Vagina (tissue), 2 donors: Measurements from ENCODE around the gene KCTD16. TPM values are rescaled to one million over a fixed set of nuclear protein-coding genes. Genes with fewer than 3 reads are reported as not detected.

Source experiments
- DNase-seq, 2 donors: peaks; one replicate each; pipeline ENCODE4 v3.0.0-alpha.2; 2017; ENCODE audit errors: extremely low spot score in 2 of 2
- H3K27ac ChIP-seq: fragments of 200-600 bp; sonication (generic); one replicate; pipeline ENCODE4 v1.5.1; 2019
- H3K27me3 ChIP-seq: fragments of 200-600 bp; sonication (generic); one replicate; pipeline ENCODE4 v1.5.1; 2019
- H3K36me3 ChIP-seq, 2 donors: fragments of 200-600 bp; sonication (generic); one replicate each; pipeline ENCODE4 v1.5.1; 2017 to 2019
- H3K4me1 ChIP-seq: fragments of 200-600 bp; sonication (generic); one replicate; pipeline ENCODE4 v1.5.1; 2019
- H3K4me3 ChIP-seq, 2 donors: fragments of 200-600 bp; sonication (generic); 1 replicate in 1 of 2; 2 replicates in 1 of 2; pipeline ENCODE4 v1.5.1; 2016 to 2019
- H3K9me3 ChIP-seq: fragments of 200-600 bp; sonication (generic); one replicate; pipeline ENCODE4 v1.5.1; 2019
- CTCF ChIP-seq, 3 experiments: fragments of 450-650 bp in 2 of 3; fragments of 200-600 bp in 1 of 3; sonication (generic) in 1 of 3; IDR thresholded peaks; one replicate each; pipeline ENCODE4 v1.5.1; 2017 to 2019; ENCODE audit warnings: antibody characterized with exemption in 3 of 3, mild to moderate bottlenecking in 2 of 3, moderate library complexity in 2 of 3
- POLR2A ChIP-seq, 2 donors: fragments of 450-650 bp; IDR thresholded peaks; one replicate each; pipeline ENCODE4 v1.6.1; 2017; ENCODE audit warnings: antibody characterized with exemption in 2 of 2, mild to moderate bottlenecking in 2 of 2, moderate library complexity in 2 of 2
- POLR2AphosphoS5 ChIP-seq, 2 donors: sonication (generic); formaldehyde crosslinking; IDR thresholded peaks; one replicate each; pipeline ENCODE4 v1.9.0; 2017; ENCODE audit warnings: antibody characterized with exemption in 2 of 2, mild to moderate bottlenecking in 2 of 2, low read depth in 1 of 2; ENCODE audit not compliant: insufficient read depth in 1 of 2
- intact Hi-C: fragments of 100-400 bp; cut with DNase I; formaldehyde crosslinking; loops from one replicate; pipeline ENCODE4 v1.15.1; 2023
- total RNA-seq: library from RNA; depleted of rRNA; stranded (reverse); fragments of >200 nt; gene quantifications from one replicate; pipeline ENCODE4 v1.2.3, GENCODE V29; 2016

KCTD16 gene
- total RNA-seq, 1 donor from 2014 or later, result 0.25 TPM

- Histone ChIP-seq H3K27me3 (no peaks in the 10 kb centered on the region), H3K36me3 (no peaks in the 10 kb centered on the region), H3K4me3 (no peak overlapping the region), H3K4me1 (no peaks in the 10 kb centered on the region), H3K27ac (no peak overlapping the region), H3K9me3 (no peaks in the 10 kb centered on the region)
- intact Hi-C loops, result no loop called here
- TF ChIP-seq POLR2AphosphoS5 (IDR thresholded peaks at IDR 0.05; ENCODE audit: insufficient read depth in 1 of 2, low read depth in 1 of 2) (no peak), CTCF (IDR thresholded peaks at IDR 0.05) (no peak), POLR2A (IDR thresholded peaks at IDR 0.05) (no peak)
- DNase-seq, result no peak
Observed at GRCh38 chr5:144273232-144274027, 102.8 kb downstream of the KCTD16 start.

GRCh38 chr5:144275329-144275728 is 104.7 kb downstream of the KCTD16 start:
- Histone ChIP-seq H3K36me3 (no peaks in the 10 kb centered on the region), H3K27me3 (no peaks in the 10 kb centered on the region), H3K9me3 (no peaks in the 10 kb centered on the region), H3K27ac (no peak overlapping the region), H3K4me3 (no peak overlapping the region), H3K4me1 (no peaks in the 10 kb centered on the region)
- intact Hi-C loops, result no loop called here
- DNase-seq, result no peak
- TF ChIP-seq CTCF (IDR thresholded peaks at IDR 0.05), result no peak
- TF ChIP-seq POLR2A (IDR thresholded peaks at IDR 0.05), result no peak
- TF ChIP-seq POLR2AphosphoS5 (IDR thresholded peaks at IDR 0.05; ENCODE audit: insufficient read depth in 1 of 2, low read depth in 1 of 2), result no peak

DNA sequence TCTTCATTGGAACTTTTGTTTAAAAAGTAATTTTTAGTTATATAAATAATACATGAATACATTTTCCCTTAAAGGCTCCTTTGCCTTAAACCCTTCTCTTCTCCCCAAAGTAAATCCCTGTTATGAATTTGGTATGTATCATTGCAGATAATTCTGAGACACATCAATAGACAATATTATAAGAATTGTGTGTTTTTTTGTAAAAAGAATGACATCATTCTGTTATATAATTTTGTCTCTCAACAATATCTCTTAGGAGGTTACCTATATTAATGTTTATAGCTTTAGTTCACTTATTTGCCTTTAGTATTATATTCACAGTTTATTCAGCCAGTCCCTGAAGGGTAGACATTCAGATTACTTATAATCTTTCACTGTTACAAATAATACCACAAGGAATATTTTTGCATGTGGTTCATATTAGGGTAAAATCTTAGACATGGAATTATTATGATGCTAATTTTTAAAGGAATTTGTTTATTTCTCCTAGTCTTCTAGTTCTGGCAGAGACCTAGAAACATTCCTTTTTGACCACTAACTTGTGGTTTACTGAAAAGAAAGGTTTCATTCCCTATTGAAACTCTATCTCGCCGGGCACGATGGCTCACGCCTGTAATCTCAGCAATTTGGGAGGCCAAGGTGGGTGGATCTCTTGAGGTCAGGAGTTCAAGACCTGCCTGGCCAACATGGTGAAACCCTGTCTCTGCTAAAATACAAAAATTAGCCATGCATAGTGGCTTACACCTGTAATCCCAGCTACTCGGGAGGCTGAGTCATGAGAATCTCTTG is 105.6 kb downstream of the KCTD16 start:
- H3K4me1 ChIP-seq, result no peaks in the 10 kb centered on the region
- no peak overlapping the region for H3K27ac ChIP-seq
- intact Hi-C loops, result no loop called here
- no peak for TF ChIP-seq POLR2A (IDR thresholded peaks at IDR 0.05)
- TF ChIP-seq CTCF (IDR thresholded peaks at IDR 0.05), result no peak
- no peak for TF ChIP-seq POLR2AphosphoS5 (IDR thresholded peaks at IDR 0.05; ENCODE audit: insufficient read depth in 1 of 2, low read depth in 1 of 2)
- H3K9me3 ChIP-seq, result no peaks in the 10 kb centered on the region
- H3K4me3 ChIP-seq, result no peak overlapping the region
- DNase-seq, result no peak
- no peaks in the 10 kb centered on the region for H3K36me3 ChIP-seq
- no peaks in the 10 kb centered on the region for H3K27me3 ChIP-seq

GRCh38 chr5:144281784-144282183 is 111.1 kb downstream of the KCTD16 start:
- H3K9me3 ChIP-seq, result no peaks in the 10 kb centered on the region
- H3K27me3 ChIP-seq, result no peaks in the 10 kb centered on the region
- H3K36me3 ChIP-seq, result no peaks in the 10 kb centered on the region
- H3K4me3 ChIP-seq, result no peak overlapping the region
- H3K27ac ChIP-seq, result no peak overlapping the region
- no peak for DNase-seq
- no peaks in the 10 kb centered on the region for H3K4me1 ChIP-seq
- TF ChIP-seq CTCF (IDR thresholded peaks at IDR 0.05) (no peak), POLR2AphosphoS5 (IDR thresholded peaks at IDR 0.05; ENCODE audit: insufficient read depth in 1 of 2, low read depth in 1 of 2) (no peak), POLR2A (IDR thresholded peaks at IDR 0.05) (no peak)
- intact Hi-C loops, result no loop called here

GRCh38 chr5:144284036-144284435 is 113.4 kb downstream of the KCTD16 start:
- TF ChIP-seq CTCF (IDR thresholded peaks at IDR 0.05), result no peak
- TF ChIP-seq POLR2AphosphoS5 (IDR thresholded peaks at IDR 0.05; ENCODE audit: insufficient read depth in 1 of 2, low read depth in 1 of 2), result no peak
- no peak for TF ChIP-seq POLR2A (IDR thresholded peaks at IDR 0.05)
- H3K9me3 ChIP-seq, result no peaks in the 10 kb centered on the region
- no peaks in the 10 kb centered on the region for H3K36me3 ChIP-seq
- no peak overlapping the region for H3K27ac ChIP-seq
- H3K27me3 ChIP-seq, result no peaks in the 10 kb centered on the region
- DNase-seq, result no peak
- intact Hi-C loops, result no loop called here
- H3K4me1 ChIP-seq, result no peaks in the 10 kb centered on the region
- no peak overlapping the region for H3K4me3 ChIP-seq
